PC-9 (cell line): ENCODE measurements around the gene UCP3. TPM values are rescaled to one million over a fixed set of nuclear protein-coding genes. Genes with fewer than 3 reads are reported as not detected.

Source experiments
- BruUV-seq: library from RNA; stranded (reverse); fragments of 400-500 nt; replicated peaks from 2 replicates; lab custom pipeline; 2021; lab: Mats Ljungman, UMichigan
- CTCF ChIA-PET: fragments of 300-600 bp; sonication (Branson Sonifier 250); formaldehyde crosslinking; loops from one replicate; lab custom pipeline; 2022; ENCODE audit warnings: antibody characterized with exemption; lab: Charles Lee
- POLR2A ChIA-PET: fragments of 300-600 bp; sonication (Branson Sonifier 250); formaldehyde crosslinking; loops from one replicate; lab custom pipeline; 2022; ENCODE audit warnings: antibody characterized with exemption; ENCODE audit not compliant: unreplicated experiment; lab: Charles Lee
- DNase-seq, 2 experiments: peaks; one replicate each; pipeline versions ENCODE4 v3.0.0 to v3.0.0-alpha.2; 2015 to 2022; ENCODE audit warnings: mixed read lengths in 1 of 2
- H2AFZ ChIP-seq: fragments of 200-600 bp; sonication (generic); 2 replicates; pipeline ENCODE4 v1.8.1; 2017; ENCODE audit warnings: antibody characterized with exemption
- H3F3A ChIP-seq: fragments of 200-600 bp; sonication (generic); 2 replicates; pipeline ENCODE4 v1.8.1; 2017; ENCODE audit warnings: antibody characterized with exemption, mild to moderate bottlenecking, low read depth; ENCODE audit not compliant: insufficient read depth
- H3K27ac ChIP-seq: fragments of 200-600 bp; sonication (generic); 2 replicates; pipeline ENCODE4 v1.6.1; 2016; ENCODE audit warnings: mixed run types
- H3K27me3 ChIP-seq: fragments of 200-600 bp; sonication (generic); 2 replicates; pipeline ENCODE4 v1.6.1; 2016; ENCODE audit warnings: low read depth, mixed run types; ENCODE audit not compliant: insufficient read depth
- H3K36me3 ChIP-seq: fragments of 200-600 bp; sonication (generic); 2 replicates; pipeline ENCODE4 v1.6.1; 2016; ENCODE audit warnings: low read depth, mixed run types
- H3K4me1 ChIP-seq: fragments of 200-600 bp; sonication (generic); replicated peaks from 2 replicates; pipeline ENCODE4 v1.6.1; 2016; ENCODE audit warnings: mixed run types; ENCODE audit not compliant: insufficient read depth
- H3K4me2 ChIP-seq: fragments of 200-600 bp; sonication (generic); 2 replicates; pipeline ENCODE4 v1.6.1; 2017; ENCODE audit warnings: mixed run types
- H3K4me3 ChIP-seq: fragments of 200-600 bp; sonication (generic); 2 replicates; pipeline ENCODE4 v1.6.1; 2016; ENCODE audit warnings: mixed run types
- H3K79me2 ChIP-seq: fragments of 200-600 bp; sonication (generic); 2 replicates; pipeline ENCODE4 v1.6.1; 2017; ENCODE audit warnings: low read depth, mixed run types
- H3K9me2 ChIP-seq: fragments of 200-600 bp; sonication (generic); 2 replicates; pipeline ENCODE4 v1.8.1; 2017; ENCODE audit warnings: mild to moderate bottlenecking; ENCODE audit not compliant: insufficient read depth
- H3K9me3 ChIP-seq: fragments of 200-600 bp; sonication (generic); 2 replicates; pipeline ENCODE4 v1.8.1; 2016; ENCODE audit warnings: low read depth; ENCODE audit not compliant: insufficient read depth
- H4K20me1 ChIP-seq: fragments of 200-600 bp; sonication (generic); 2 replicates; pipeline ENCODE4 v1.8.1; 2017; ENCODE audit not compliant: insufficient read depth
- EZH2 ChIP-seq: fragments of 200-600 bp; sonication (generic); IDR thresholded peaks from 2 replicates; pipeline ENCODE4 v1.8.0; 2017; ENCODE audit warnings: antibody characterized with exemption, low read depth
- intact Hi-C: fragments of 100-400 bp; cut with micrococcal nuclease; formaldehyde crosslinking; loops from one replicate; pipeline ENCODE4 v1.10.0; 2022; ENCODE audit not compliant: unreplicated experiment
- total RNA-seq: library from RNA; stranded (reverse); gene quantifications from 2 replicates; pipeline ENCODE4 v1.2.3, GENCODE V29; 2021
- TF ChIP-seq, protein P1 (sequence below): fragments of 200-600 bp; sonication (generic); conservative IDR thresholded peaks from 2 replicates; pipeline ENCODE4 v1.6.1; 2017; ENCODE audit warnings: mixed run types, antibody characterized with exemption, mild to moderate bottlenecking, moderate library complexity

The UCP3 gene
- total RNA-seq, 1 experiment from 2014 or later, result 2.0 TPM

DNA sequence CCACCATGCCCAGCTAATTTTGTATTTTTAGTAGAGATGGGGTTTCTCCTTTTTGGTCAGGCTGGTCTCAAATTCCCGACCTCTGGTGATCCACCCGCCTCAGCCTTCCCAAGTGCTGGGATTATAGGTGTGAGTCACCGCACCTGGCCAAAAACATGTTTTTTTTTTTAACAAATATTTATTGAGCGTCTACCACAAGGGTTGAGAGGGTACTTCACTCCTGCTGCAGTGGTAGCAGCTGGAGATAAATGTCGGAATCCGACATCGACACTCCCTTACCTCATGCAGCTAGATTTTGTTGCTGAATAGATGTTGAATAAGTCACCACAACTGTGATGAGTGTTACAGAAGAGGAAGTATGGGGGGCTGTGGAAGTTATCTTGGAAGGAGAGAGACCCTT is 57.1 kb downstream of the UCP3 start:
- Histone ChIP-seq H3K79me2 (no peaks in the 10 kb centered on the region), H3K4me3 (no peak overlapping the region), H2AFZ (no peak overlapping the region), H3K27ac (no peak overlapping the region), H4K20me1 (no peaks in the 10 kb centered on the region), H3K4me2 (no peak overlapping the region), H3F3A (peaks cover 11% of the 10 kb centered on the region; the same call in 1 of the 2 replicates), H3K27me3 (no peaks in the 10 kb centered on the region), H3K9me2 (no peaks in the 10 kb centered on the region), H3K4me1 (peaks cover 14% of the 10 kb centered on the region), H3K9me3 (no peaks in the 10 kb centered on the region), H3K36me3 (no peaks in the 10 kb centered on the region)
- CTCF ChIA-PET, result no interaction called here
- intact Hi-C loops, result no loop called here
- BruUV-seq, result no TSS peak
- POLR2A ChIA-PET, result no interaction called here
- DNase-seq, result peak in 1 of 2 experiments; percentile 28
- no peak for TF ChIP-seq EZH2
- TF ChIP-seq, protein P1, sequence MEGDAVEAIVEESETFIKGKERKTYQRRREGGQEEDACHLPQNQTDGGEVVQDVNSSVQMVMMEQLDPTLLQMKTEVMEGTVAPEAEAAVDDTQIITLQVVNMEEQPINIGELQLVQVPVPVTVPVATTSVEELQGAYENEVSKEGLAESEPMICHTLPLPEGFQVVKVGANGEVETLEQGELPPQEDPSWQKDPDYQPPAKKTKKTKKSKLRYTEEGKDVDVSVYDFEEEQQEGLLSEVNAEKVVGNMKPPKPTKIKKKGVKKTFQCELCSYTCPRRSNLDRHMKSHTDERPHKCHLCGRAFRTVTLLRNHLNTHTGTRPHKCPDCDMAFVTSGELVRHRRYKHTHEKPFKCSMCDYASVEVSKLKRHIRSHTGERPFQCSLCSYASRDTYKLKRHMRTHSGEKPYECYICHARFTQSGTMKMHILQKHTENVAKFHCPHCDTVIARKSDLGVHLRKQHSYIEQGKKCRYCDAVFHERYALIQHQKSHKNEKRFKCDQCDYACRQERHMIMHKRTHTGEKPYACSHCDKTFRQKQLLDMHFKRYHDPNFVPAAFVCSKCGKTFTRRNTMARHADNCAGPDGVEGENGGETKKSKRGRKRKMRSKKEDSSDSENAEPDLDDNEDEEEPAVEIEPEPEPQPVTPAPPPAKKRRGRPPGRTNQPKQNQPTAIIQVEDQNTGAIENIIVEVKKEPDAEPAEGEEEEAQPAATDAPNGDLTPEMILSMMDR, result no peak

DNA sequence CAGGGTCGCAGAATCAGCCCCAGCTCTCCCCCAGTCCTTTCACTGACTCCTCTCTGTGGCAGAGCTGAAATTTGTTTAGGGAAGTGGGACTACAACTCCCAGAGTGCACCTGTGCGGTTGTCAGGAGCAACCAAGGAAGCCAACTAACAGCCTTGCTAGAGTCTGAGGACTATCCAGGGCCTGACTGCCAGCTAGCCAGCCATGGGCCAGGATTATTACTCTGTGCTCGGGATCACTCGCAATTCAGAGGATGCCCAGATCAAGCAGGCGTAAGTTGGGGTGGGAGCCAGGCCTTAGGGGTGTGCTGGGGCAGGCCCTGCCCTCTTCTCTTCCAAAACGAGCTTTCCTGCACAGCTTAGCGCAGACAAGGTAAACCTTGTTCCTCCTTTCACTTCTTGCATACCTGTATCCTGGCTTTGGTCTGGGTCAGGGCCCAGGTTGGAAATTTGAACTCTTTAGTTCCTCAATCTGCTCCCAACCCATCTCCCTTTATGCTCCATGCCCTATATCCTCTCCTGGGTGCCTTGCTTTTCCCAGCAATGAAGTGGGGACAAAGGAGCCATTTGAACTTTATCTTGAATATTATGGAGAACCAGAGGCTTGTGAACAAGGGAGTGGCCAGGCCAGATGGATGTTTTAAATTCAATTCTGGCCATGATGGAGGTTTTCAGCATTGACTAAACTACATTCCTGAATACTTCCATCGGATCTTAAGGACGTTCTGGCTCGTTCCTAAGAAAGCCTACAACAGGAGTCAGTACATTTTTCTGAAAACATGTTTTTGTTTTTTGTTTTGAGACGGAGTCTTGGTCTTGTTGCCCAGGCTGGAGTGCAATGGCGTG is 57.8 kb downstream of the UCP3 start, which contains the start of gene DNAJB13:
Gene DNAJB13, plus strand, starts transcription at position 158 of the 842 bp plus-strand sequence. Its CDS starts 44 bp downstream, at position 202.
- Histone ChIP-seq H3K27ac (no peak within 1 kb of the TSS), H3K4me1 (peaks cover 7% of the 10 kb centered on the region), H3K4me3 (no peak within 1 kb of the TSS), H3K79me2 (no peaks in the 10 kb centered on the region), H3F3A (peaks cover 5% of the 10 kb centered on the region; the same call in 1 of the 2 replicates), H3K9me3 (no peaks in the 10 kb centered on the region), H3K27me3 (no peaks in the 10 kb centered on the region), H4K20me1 (no peaks in the 10 kb centered on the region), H3K36me3 (no peaks in the 10 kb centered on the region), H3K9me2 (no peaks in the 10 kb centered on the region), H2AFZ (no peak within 1 kb of the TSS), H3K4me2 (no peak within 1 kb of the TSS)
- TF ChIP-seq EZH2, result no peak
- TF ChIP-seq, protein P1, result no peak
- intact Hi-C loops, result no loop called here
- no TSS peak for BruUV-seq
- ChIA-PET CTCF (no interaction called here), POLR2A (no interaction called here)
- DNase-seq, result peak; percentile 45 to 47

Other genes starting within 250 kb of the UCP3 start
- 134 and 142 TPM in 2 replicates for gene RAB6A, start 248.0 kb downstream of the UCP3 start, total RNA-seq
- 58.7 and 64.5 TPM in 2 replicates for gene MRPL48, start 221.2 kb downstream of the UCP3 start, total RNA-seq
- 79.7 and 92.4 TPM in 2 replicates for gene COA4, start 132.2 kb downstream of the UCP3 start, total RNA-seq
- gene PAAF1, start 132.1 kb downstream of the UCP3 start, total RNA-seq, result 30.0 and 30.7 TPM in 2 replicates
- 0.79 and 0.90 TPM in 2 replicates for gene DNAJB13, start 58.1 kb downstream of the UCP3 start, total RNA-seq
- gene UCP2, start 26.2 kb downstream of the UCP3 start, total RNA-seq, result 27.2 and 36.8 TPM in 2 replicates
- 47.6 and 50.0 TPM in 2 replicates for gene C2CD3, start 161.9 kb upstream of the UCP3 start, total RNA-seq
- 81.0 and 86.8 TPM in 2 replicates for gene PPME1, start 162.2 kb upstream of the UCP3 start, total RNA-seq